ENCODE data around the gene PLA2G3. TPM values are rescaled to one million over a fixed set of nuclear protein-coding genes. Genes with fewer than 3 reads are reported as not detected.

The PLA2G3 gene
- total RNA-seq, 2 donors from 2014 or later: not detected

DNA sequence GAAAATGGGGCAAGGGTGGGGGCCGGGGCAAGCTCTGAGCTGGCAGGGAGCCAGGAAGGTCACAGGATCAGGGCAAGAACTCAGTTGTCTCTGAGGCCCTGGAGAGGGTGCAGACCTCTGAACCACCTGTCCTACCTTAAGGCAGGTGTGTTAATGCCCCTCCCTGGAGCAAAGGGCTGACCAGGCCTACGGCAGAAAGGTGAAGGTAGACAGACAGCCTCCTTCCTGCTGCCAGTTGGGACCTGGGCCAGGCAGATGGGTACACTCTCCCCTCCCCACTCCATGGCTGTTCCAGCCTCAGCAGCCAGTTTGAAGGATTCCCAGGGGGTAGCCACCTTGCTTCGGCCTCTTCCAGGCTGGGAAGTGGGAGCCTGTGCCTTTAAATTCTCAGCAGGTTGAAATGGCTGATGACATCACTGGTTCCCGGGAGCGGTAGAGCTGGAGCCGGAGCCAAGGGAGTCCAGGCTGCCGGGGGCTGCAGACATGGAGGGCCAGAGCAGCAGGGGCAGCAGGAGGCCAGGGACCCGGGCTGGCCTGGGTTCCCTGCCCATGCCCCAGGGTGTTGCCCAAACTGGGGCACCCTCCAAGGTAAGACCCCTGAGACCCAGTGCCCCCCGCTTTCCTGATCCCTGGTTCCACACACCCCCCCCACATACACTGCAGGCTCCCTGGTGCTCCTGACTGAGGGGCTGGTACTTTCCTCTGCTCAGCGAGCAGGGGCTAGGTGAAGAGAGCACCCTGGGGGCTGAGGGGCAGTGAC is 17.6 kb downstream of the PLA2G3 start, which contains the start of gene INPP5J:
INPP5J (plus strand) TSS at position 435 of the 760 bp plus-strand sequence; CDS start at position 484, 49 bp downstream.
- H3K36me3 ChIP-seq (replicated peaks in 1 of 2; ENCODE audit: insufficient read depth in 1 of 2, low read depth in 2 of 2): no peaks in the 10 kb centered on the region
- H3K9me3 ChIP-seq: no peaks in the 10 kb centered on the region
- ATAC-seq (peak; percentile 93), DNase-seq (peak; percentile 76 to 84 (median 80))
- peak within 1 kb of the TSS; percentile 57 to 78 (median 68) for H3K27ac ChIP-seq
- H3K4me1 ChIP-seq: peaks cover 33% of the 10 kb centered on the region
- 12 to 14% methylated on average over 3 to 9 of the region's 10 CpGs for WGBS, 2 donors
- TF ChIP-seq POLR2A (IDR thresholded peaks at IDR 0.05) (peak in 2 of 3 donors; percentile 59 to 65), CTCF (IDR thresholded peaks at IDR 0.05) (no peak)
- H3K4me3 ChIP-seq: peak within 1 kb of the TSS; percentile 44 to 46
- H3K27me3 ChIP-seq: no peaks in the 10 kb centered on the region
- intact Hi-C loops (cut with DNase I): no loop called here

DNA sequence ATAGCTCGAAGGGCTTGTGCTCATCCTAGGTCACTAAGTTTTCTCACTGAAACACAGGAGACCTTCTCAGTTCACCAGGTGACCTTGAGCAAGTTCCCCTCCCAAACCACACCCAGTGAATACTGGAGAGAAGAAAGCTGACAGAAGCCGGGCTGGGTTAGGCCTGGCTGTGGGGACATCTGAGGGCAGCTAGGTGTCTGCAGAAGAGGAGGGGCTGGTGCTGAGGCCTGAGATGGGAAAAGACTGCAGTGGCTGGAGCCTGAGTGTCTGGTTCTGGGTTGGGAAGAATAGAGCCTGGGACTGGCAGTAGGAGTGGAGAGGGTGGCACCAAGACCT is 18.1 kb downstream of the PLA2G3 start:
- 57 to 66% methylated on average over 2 of the region's 2 CpGs for WGBS, 2 donors
- peaks cover 33% of the 10 kb centered on the region for H3K4me1 ChIP-seq
- H3K36me3 ChIP-seq (replicated peaks in 1 of 2; ENCODE audit: insufficient read depth in 1 of 2, low read depth in 2 of 2): no peaks in the 10 kb centered on the region
- H3K4me3 ChIP-seq: no peak overlapping the region
- H3K27ac ChIP-seq: peak overlapping the region; percentile 57 to 78 (median 68)
- TF ChIP-seq POLR2A (IDR thresholded peaks at IDR 0.05): no peak
- TF ChIP-seq CTCF (IDR thresholded peaks at IDR 0.05): no peak
- intact Hi-C loops (cut with DNase I): no loop called here
- ATAC-seq (peak; percentile 12), DNase-seq (no peak)
- no peaks in the 10 kb centered on the region for H3K9me3 ChIP-seq
- no peaks in the 10 kb centered on the region for H3K27me3 ChIP-seq

DNA sequence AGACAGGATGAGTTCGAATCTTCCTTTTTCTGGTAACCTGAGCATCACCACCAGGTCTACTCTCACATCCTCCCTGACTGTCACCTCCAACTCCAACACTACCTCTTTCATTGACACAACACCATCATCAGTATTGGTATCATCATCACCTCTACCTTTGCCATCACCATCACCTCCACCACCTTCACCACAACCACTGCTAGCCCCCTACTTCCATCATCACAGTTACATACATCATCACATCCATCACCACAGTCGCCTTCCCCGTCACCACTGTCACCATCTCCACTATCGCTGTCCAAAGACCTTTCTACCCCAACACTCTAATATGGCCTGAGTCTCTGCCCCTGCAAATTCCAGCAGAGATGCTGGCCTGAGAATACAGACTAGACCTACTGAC is 18.9 kb downstream of the PLA2G3 start:
- ATAC-seq: no peak

DNA sequence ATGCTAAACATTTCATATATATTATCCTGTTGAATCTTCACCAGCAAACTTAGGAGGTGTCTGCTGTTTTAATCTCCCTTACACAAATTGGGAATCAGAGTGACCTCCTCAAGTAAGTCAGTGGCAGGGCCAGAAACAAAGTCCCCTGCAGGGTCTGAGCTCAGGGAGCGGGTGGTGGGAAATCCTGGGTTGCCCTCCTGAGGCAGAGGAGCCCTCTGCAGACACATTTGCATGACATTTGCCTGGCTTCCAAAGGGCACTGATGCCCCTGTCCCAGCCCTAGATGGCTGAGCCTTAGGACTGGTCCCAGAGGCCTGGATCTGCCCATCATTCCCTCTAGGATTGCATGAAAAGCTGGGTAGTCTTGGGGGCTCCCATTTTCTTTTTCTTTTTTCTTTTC is 19.7 kb downstream of the PLA2G3 start:
- TF ChIP-seq POLR2A (IDR thresholded peaks at IDR 0.05) (no peak), CTCF (IDR thresholded peaks at IDR 0.05) (no peak)
- intact Hi-C loops (cut with DNase I): no loop called here
- 94 to 100% methylated on average over 1 of the region's 1 CpG for WGBS, 2 donors

More for the DNA sequence above, 18.9 kb downstream of the PLA2G3 start:
- Histone ChIP-seq H3K36me3 (replicated peaks in 1 of 2; ENCODE audit: insufficient read depth in 1 of 2, low read depth in 2 of 2) (no peaks in the 10 kb centered on the region), H3K4me1 (peaks cover 33% of the 10 kb centered on the region), H3K27ac (no peak overlapping the region), H3K27me3 (no peaks in the 10 kb centered on the region), H3K4me3 (no peak overlapping the region), H3K9me3 (no peaks in the 10 kb centered on the region)
- no peak for TF ChIP-seq POLR2A (IDR thresholded peaks at IDR 0.05)
- TF ChIP-seq CTCF (IDR thresholded peaks at IDR 0.05): no peak
- WGBS, 2 donors: 95 to 96% methylated on average over 4 of the region's 4 CpGs
- no peak for DNase-seq
- intact Hi-C loops (cut with DNase I): no loop called here

GRCh38 chr22:31120230-31120629 is 20.1 kb downstream of the PLA2G3 start:
- DNase-seq: no peak
- no peak for ATAC-seq
- intact Hi-C loops (cut with DNase I): no loop called here

More for the DNA sequence above, 19.7 kb downstream of the PLA2G3 start:
- H3K4me1 ChIP-seq: peaks cover 33% of the 10 kb centered on the region
- no peak overlapping the region for H3K27ac ChIP-seq
- no peaks in the 10 kb centered on the region for H3K27me3 ChIP-seq
- H3K4me3 ChIP-seq: no peak overlapping the region
- ATAC-seq (no peak), DNase-seq (no peak)
- no peaks in the 10 kb centered on the region for H3K36me3 ChIP-seq (replicated peaks in 1 of 2; ENCODE audit: insufficient read depth in 1 of 2, low read depth in 2 of 2)
- H3K9me3 ChIP-seq: no peaks in the 10 kb centered on the region

More at GRCh38 chr22:31120230-31120629, 20.1 kb downstream of the PLA2G3 start:
- Histone ChIP-seq H3K27me3 (no peaks in the 10 kb centered on the region), H3K4me1 (peaks cover 33% of the 10 kb centered on the region), H3K36me3 (replicated peaks in 1 of 2; ENCODE audit: insufficient read depth in 1 of 2, low read depth in 2 of 2) (no peaks in the 10 kb centered on the region), H3K27ac (no peak overlapping the region), H3K4me3 (no peak overlapping the region), H3K9me3 (no peaks in the 10 kb centered on the region)
- TF ChIP-seq CTCF (IDR thresholded peaks at IDR 0.05) (no peak), POLR2A (IDR thresholded peaks at IDR 0.05) (no peak)
- 79 to 89% methylated on average over 4 to 5 of the region's 5 CpGs for WGBS, 2 donors
